HG02840 (cell line): ENCODE measurements around the gene ACP1.

ENCODE experiments used
- ATAC-seq: cut with Tn5 transposase; IDR thresholded peaks from one replicate; pipeline ENCODE4 v1.9.1; 2021; ENCODE audit warnings: mild to moderate bottlenecking, moderate library complexity, moderate number of reproducible peaks; ENCODE audit not compliant: unreplicated experiment, low FRiP score

Gene ACP1

GRCh38 chr2:254241-254640 lies 10.5 kb upstream of the ACP1 start:
- ATAC-seq = no peak

DNA sequence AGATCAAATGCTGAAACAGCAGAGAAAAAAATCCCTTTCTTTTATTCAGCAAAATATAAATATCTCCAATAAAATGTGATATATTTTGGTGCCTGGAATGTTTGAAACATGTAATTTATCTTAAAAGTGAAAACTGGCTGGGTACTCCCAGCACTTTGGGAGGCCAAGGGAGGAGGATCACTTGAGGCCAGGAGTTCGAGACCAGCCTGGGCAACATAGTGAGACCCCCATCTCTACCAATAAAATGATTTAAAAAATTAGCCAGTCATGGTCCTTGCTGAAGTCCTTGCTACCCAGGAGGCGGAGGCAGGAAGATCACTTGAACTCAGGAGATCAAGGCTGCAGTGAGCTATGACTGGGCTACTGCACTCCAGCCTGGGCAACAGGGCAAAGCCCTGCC lies 9.6 kb upstream of the ACP1 start:
- ATAC-seq = no peak

DNA sequence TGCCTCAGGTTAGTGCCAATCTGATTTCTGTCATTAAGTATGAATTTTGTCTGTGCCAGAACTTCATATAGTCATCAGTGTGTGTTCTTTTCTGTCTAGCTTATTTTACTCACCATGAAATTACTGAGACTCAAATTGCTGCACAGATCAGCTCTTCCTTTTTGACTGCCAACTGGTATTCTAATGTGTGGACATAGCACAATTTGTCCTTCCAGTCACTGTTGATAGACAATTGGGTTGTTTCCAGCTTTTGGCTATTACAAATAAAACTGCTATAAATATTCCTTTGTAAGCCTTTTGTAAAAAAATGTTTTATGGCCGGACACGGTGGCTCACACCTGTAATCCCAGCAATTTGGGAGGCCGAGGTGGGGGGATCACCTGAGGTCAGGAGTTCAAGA lies 8.7 kb upstream of the ACP1 start:
- no peak for ATAC-seq

DNA sequence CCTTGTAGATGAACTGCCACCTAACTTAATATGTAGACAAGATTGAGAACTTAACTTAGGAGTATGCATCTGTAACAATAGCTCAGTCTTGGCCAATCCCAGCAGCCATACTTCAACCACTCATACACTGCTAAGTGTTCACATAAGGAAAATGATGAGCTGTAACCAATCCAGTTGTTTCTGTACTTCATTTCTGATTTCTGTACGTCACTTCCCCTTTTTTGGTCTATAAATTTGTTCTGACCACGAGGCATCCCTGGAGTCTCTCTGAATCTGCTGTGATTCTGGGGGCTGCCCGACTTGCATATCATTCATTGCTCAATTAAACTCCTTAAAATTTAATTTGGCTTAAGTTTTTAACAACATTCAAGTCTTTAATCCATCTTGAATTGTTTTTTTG lies 7.3 kb upstream of the ACP1 start:
- no peak for ATAC-seq

GRCh38 chr2:257842-258241 lies 6.9 kb upstream of the ACP1 start:
- ATAC-seq = no peak

DNA sequence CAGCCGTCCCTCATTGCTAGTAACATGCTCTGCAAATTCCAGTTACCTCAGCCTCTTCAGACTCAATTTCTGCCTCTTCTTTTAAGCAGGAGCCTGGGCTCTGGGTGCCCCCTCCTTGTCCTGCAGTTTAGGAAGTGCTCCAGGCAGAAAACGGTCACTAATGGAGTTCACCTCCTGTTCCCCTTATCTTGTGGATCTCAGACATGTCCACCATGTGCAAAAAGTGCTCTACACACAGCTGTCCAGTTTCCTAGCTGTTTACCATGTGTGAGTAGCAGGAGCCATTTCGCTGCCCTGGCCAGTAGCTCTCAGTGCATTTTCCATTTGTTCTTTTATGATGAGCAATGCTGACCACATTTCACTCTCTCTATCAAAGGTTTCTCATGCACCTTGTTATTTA lies 5.8 kb upstream of the ACP1 start:
- no peak for ATAC-seq

DNA sequence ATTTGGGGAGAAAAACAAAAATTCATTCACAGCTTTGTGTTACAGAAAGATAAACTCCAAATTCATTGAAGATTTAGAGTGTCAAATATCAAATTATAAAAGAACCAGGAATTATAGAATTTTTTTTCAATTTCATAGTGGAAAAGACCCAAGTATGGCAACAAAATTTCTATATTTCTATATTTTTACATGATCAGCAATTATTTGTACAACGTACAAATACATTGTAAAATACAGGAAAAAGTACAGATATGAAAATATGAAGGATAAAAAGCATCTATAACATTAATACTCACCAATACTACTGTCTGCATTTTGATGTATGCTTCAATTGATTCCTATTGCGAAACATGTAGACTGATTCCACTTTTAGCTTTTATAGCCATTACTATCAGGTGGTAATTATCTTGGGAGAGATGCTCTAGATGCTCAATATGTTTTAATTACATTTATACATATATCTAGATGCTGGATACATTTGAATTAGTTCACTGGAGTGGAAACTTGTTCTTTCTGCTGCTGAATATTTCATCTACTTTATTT lies 4.9 kb upstream of the ACP1 start:
- ATAC-seq = no peak

DNA sequence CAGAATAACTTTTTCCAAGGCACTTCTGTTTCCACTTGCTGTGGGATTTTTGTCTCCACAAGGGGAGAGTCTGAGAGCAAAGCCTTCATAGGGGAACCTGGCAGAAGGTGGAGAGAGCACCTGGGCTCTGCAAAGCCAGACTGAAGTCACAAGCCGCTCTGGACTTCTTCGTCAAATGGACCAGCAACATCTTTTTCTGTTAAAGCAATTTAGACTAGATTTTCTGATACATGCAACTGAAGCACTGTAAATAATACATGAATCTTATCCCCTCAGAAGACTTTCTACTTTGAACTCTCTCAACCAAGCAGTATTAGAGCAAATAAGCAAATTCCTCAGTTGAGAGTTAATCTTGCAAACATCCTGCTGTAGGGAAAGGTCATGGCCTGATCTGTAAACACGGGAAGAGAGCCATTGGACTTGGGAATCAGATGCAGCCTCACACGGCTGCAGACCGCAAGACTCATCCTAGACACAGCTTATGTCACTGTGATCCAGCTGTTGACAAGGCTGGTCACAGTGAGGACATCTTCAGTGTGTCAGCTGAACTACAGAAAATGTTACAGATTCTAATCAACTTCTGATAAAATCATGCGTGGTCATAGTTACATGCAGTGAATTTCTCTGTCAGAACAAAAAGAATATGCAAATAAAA lies 4.1 kb upstream of the ACP1 start:
- no peak for ATAC-seq

DNA sequence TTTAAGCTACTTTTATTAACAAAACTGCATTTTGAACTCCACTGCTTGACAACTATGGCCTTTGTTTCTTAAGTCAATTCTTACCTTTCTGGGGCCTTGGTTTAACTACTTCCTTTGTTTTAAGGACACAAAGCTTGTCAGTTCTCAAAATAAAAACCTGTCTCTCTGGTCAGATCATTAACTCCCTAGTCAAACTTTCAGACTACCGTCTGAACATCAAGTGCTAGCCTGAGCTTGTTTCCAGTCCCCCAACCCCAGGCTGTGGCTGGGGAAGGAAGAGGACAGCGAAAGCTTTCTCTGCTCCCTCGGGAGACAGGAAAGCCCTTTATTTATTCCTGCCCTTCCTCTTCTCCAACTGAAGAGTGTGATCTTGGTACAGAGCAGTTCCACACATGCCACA lies 2.6 kb upstream of the ACP1 start:
- no peak for ATAC-seq

GRCh38 chr2:263022-263738 lies 1.6 kb upstream of the ACP1 start:
- ATAC-seq = no peak

GRCh38 chr2:263774-264492 lies 814 bp upstream of the ACP1 start, which contains the start of gene SH3YL1:
TSS of gene SH3YL1 (minus strand) at chr2:264032. CDS start at chr2:263984, 48 bp downstream.
- ATAC-seq = peak; percentile 24

- no peak for ATAC-seq
These were observed 3.6 kb downstream of the ACP1 start for GRCh38 chr2:268323-268722.

GRCh38 chr2:269356-270030 lies 4.7 kb downstream of the ACP1 start:
- no peak for ATAC-seq

GRCh38 chr2:270861-271260 lies 6.1 kb downstream of the ACP1 start:
- no peak for ATAC-seq

DNA sequence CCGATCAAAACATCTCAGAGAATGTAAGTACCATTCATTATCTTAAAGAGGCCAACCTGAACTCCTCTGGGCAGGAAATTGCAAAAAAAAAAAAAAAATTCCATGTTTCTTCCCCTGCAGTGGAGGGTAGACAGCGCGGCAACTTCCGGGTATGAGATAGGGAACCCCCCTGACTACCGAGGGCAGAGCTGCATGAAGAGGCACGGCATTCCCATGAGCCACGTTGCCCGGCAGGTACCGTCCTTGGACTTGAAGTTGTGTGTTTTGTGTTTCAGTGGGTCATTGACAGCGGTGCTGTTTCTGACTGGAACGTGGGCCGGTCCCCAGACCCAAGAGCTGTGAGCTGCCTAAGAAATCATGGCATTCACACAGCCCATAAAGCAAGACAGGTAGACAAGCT lies 7.2 kb downstream of the ACP1 start:
- ATAC-seq = no peak

DNA sequence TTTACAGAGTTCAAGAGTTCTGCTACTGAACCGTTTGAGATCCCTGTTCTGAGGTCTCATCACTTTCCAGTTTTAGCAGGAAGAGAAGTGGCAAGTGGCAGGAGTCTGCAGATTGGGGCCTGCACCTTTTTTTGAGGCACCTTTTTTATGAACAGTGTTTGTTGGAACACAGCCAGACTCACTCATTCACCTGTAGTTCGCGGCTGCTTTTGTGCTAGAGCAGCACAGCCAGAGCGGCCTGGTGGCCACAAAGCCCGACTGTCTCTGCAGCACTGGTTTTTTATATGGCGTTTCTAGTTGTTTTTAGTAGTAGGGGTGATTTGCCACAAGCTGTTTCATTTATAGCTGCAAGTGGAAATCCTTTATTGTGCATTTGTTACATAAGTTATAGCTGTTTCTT lies 8.6 kb downstream of the ACP1 start:
- ATAC-seq = no peak

- ATAC-seq = no peak
These were observed 9.8 kb downstream of the ACP1 start for GRCh38 chr2:274503-274902.

- peak; percentile 74 for ATAC-seq
These were observed 10.7 kb downstream of the ACP1 start for GRCh38 chr2:275466-275865.

DNA sequence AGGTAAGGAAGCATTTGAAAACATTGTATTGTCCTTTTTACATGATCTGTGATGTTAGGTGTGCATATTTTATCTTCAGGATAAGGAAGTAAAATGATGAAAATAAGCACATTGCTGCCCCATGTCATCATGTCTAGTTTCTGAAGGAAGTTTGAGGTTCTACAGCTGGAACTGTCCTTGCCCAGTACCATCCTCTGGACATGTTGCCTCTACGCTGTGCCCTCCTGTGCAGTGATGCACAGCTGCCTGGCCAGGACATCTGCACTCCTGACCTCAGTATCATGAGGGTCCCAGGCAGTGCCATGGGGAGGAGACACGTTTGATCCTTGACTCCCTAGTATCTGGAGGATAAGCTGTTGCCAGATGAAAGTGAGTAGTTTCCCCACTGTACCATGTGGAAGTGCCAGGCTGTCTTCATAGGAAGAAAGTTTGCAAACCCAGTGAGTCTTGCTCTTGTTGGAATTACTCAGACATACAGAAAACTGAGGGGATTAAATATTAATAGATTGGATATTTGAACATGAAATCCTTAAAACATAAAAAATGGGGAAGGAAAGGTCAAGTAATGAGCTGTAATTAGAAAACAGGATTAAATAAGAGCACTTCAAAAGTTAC lies 13.7 kb downstream of the ACP1 start:
- ATAC-seq = no peak

DNA sequence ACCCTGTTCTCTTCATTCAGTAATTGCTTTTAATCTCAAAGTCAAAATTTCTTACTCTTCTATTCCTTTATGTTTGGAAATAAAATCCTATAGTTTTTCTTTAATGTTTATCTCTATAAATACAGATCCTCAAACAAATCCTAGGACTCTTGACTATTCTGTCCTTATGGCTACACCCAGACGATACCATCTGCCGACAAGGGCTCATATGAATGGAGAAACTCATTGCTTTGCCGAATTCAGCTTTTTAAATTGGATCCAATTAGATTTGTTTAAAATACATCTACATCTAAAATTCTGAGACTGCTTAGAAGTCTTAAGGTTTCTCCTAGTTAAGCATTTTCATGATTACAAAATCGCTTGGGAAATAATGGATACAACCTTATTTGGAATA lies 14.2 kb downstream of the ACP1 start:
- no peak for ATAC-seq
